Natural killer cell (primary cell): Measurements from ENCODE around the gene RBBP7. TPM values are rescaled to one million over a fixed set of nuclear protein-coding genes. Genes with fewer than 3 reads are reported as not detected.
A peak's percentile ranks its signal among the peaks of the same experiment; 100 is the strongest.

Experiments
- ATAC-seq, 3 donors: fragments of 150-1000 bp in 2 of 3; fragments of 200-7000 bp in 1 of 3; cut with Tn5 transposase; 1 replicate in 1 of 3; 2 replicates in 2 of 3; pipeline ENCODE4 v1.10.0; 2021; ENCODE audit warnings: mild to moderate bottlenecking in 2 of 3, moderate library complexity in 2 of 3
- DNase-seq, 2 donors: peaks; one replicate each; pipeline versions ENCODE4 v3.0.0 to v3.0.0-alpha.2; 2013 to 2021; ENCODE audit warnings: mixed read lengths in 1 of 2
- H3K27ac ChIP-seq: one replicate; pipeline ENCODE4 v1.5.1; 2013; ENCODE audit warnings: mild to moderate bottlenecking, low read length
- H3K27me3 ChIP-seq: one replicate; pipeline ENCODE4 v1.6.1; 2013; ENCODE audit warnings: low read length; ENCODE audit not compliant: control insufficient read depth, insufficient read depth
- H3K36me3 ChIP-seq: one replicate; pipeline ENCODE4 v1.6.1; 2013; ENCODE audit warnings: low read length; ENCODE audit not compliant: control insufficient read depth, insufficient read depth
- H3K4me1 ChIP-seq: one replicate; pipeline ENCODE4 v1.6.1; 2013; ENCODE audit warnings: low read length; ENCODE audit not compliant: control insufficient read depth, insufficient read depth
- H3K4me3 ChIP-seq: one replicate; pipeline ENCODE4 v1.5.1; 2013; ENCODE audit warnings: low read length
- H3K9me3 ChIP-seq: one replicate; pipeline ENCODE4 v1.6.1; 2013; ENCODE audit warnings: low read length; ENCODE audit not compliant: control insufficient read depth, insufficient read depth
- H3K27ac Mint-ChIP-seq, 2 donors: one replicate each; pipeline ENCODE4 v1.8.0; 2022; ENCODE audit warnings: mild to moderate bottlenecking in 2 of 2, mixed read lengths in 2 of 2, moderate library complexity in 1 of 2
- H3K27me3 Mint-ChIP-seq, 2 donors: one replicate each; pipeline ENCODE4 v1.8.0; 2022; ENCODE audit warnings: low read depth in 2 of 2, mixed read lengths in 2 of 2
- H3K36me3 Mint-ChIP-seq: one replicate; pipeline ENCODE4 v1.8.0; 2022; ENCODE audit warnings: mixed read lengths
- H3K4me1 Mint-ChIP-seq, 2 donors: one replicate each; pipeline ENCODE4 v1.8.0; 2022; ENCODE audit warnings: mixed read lengths in 2 of 2
- H3K4me3 Mint-ChIP-seq: one replicate; pipeline ENCODE4 v1.8.0; 2022; ENCODE audit warnings: mild to moderate bottlenecking, moderate library complexity, mixed read lengths
- H3K9me3 Mint-ChIP-seq, 2 donors: one replicate each; pipeline ENCODE4 v1.8.0; 2022; ENCODE audit warnings: mixed read lengths in 2 of 2
- CTCF ChIP-seq: fragments of 200-600 bp; IDR thresholded peaks from one replicate; pipeline ENCODE4 v1.8.0; 2022; ENCODE audit warnings: antibody characterized with exemption
- WGBS: methylation state at CpG from one replicate; pipeline ENCODE4 v1.1.7; 2013; ENCODE audit warnings: missing lambda C conversion rate; ENCODE audit not compliant: insufficient coverage; 5-methylcytosine and 5-hydroxymethylcytosine counted together
- intact Hi-C: fragments of 100-400 bp; cut with micrococcal nuclease; formaldehyde crosslinking; loops from one replicate; pipeline ENCODE4 v1.14.2; 2022
- total RNA-seq, 4 donors: library from RNA; stranded (reverse); fragments of 120-200 nt in 1 of 4; gene quantifications; one replicate each; pipeline versions ENCODE4 v1.2.3 to v1.2.4, GENCODE V29; 2013 to 2022

Gene RBBP7
- total RNA-seq, 3 donors from 2014 or later (not counting 1 experiment from before 2014, with no cell fraction given) = 124 to 170 (median 139) TPM

- peaks cover 4% of the 10 kb centered on the region for H3K4me1 ChIP-seq
- ATAC-seq = no peak
- no peaks in the 10 kb centered on the region for H3K27me3 ChIP-seq
- H3K9me3 ChIP-seq = no peaks in the 10 kb centered on the region
- H3K36me3 Mint-ChIP-seq = peaks cover 14% of the 10 kb centered on the region
- H3K36me3 ChIP-seq = peaks cover 36% of the 10 kb centered on the region
- intact Hi-C loops = no loop called here
- no peak for DNase-seq
- peak overlapping the region in 1 of 2 donors; percentile 29 for H3K27ac Mint-ChIP-seq
- WGBS = 95% methylated on average over 11 of the region's 14 CpGs
- no peak overlapping the region for H3K4me3 Mint-ChIP-seq
- no peak overlapping the region for H3K27ac ChIP-seq
- TF ChIP-seq CTCF = no peak
- no peaks in the 10 kb centered on the region for H3K27me3 Mint-ChIP-seq
- H3K4me3 ChIP-seq = no peak overlapping the region
- peaks cover 8 to 9% of the 10 kb centered on the region in 2 donors for H3K4me1 Mint-ChIP-seq
- no peaks in the 10 kb centered on the region for H3K9me3 Mint-ChIP-seq
Observed at GRCh38 chrX:16839852-16840460, 30.2 kb downstream of the RBBP7 start.

DNA sequence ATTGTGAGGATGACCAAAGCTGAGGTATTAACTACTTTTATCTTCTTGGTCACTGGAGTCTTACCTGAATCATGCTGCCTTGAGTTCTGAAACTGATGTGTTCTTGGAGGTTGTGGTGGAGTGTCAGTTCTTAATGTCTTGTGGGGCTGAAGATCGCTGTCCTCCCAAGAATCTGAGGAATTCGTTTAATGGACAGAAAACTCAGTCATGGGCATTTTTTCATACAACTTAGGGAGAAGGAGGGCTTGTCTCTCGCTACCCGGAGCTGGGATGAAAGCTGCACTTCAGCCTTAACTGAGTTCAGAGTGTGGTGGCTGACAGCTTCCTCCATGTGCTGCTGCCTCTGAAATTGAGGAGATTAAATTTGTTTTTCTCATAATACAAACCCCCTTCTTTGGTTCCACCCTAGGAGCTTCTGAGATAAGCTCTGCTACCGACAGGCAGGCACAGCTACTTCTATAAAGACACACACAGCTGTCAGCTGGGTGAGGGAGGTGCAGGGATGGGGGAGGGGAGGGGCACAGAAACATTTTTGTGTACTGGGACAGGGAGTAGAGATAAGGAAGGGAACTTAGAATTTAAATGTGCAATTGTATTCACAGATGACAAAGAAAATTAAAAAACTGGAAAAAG, 30.8 kb downstream of the RBBP7 start:
- intact Hi-C loops = no loop called here
- Histone ChIP-seq H3K4me1 (peaks cover 4% of the 10 kb centered on the region), H3K4me3 (no peak overlapping the region), H3K27me3 (no peaks in the 10 kb centered on the region), H3K36me3 (peaks cover 34% of the 10 kb centered on the region), H3K27ac (no peak overlapping the region), H3K9me3 (no peaks in the 10 kb centered on the region)
- Mint-ChIP-seq H3K27ac (peak overlapping the region in 1 of 2 donors; percentile 14), H3K9me3 (no peaks in the 10 kb centered on the region), H3K4me1 (peaks cover 8 to 9% of the 10 kb centered on the region in 2 donors), H3K4me3 (no peak overlapping the region), H3K36me3 (peaks cover 16% of the 10 kb centered on the region), H3K27me3 (no peaks in the 10 kb centered on the region)
- DNase-seq = no peak
- 100% methylated on average over 2 of the region's 5 CpGs for WGBS
- ATAC-seq = no peak
- no peak for TF ChIP-seq CTCF

- H3K9me3 ChIP-seq = no peaks in the 10 kb centered on the region
- peaks cover 4% of the 10 kb centered on the region for H3K4me1 ChIP-seq
- DNase-seq = no peak
- H3K27ac Mint-ChIP-seq = no peak overlapping the region
- no peak overlapping the region for H3K4me3 ChIP-seq
- H3K36me3 ChIP-seq = peaks cover 27% of the 10 kb centered on the region
- TF ChIP-seq CTCF = no peak
- no peaks in the 10 kb centered on the region for H3K9me3 Mint-ChIP-seq
- intact Hi-C loops = no loop called here
- WGBS = 96% methylated on average over 7 of the region's 11 CpGs
- H3K4me3 Mint-ChIP-seq = no peak overlapping the region
- no peaks in the 10 kb centered on the region for H3K27me3 ChIP-seq
- peaks cover 8 to 9% of the 10 kb centered on the region in 2 donors for H3K4me1 Mint-ChIP-seq
- H3K36me3 Mint-ChIP-seq = peaks cover 25% of the 10 kb centered on the region
- no peak overlapping the region for H3K27ac ChIP-seq
- no peak for ATAC-seq
- H3K27me3 Mint-ChIP-seq = no peaks in the 10 kb centered on the region
Observed at GRCh38 chrX:16838202-16839066, 31.7 kb downstream of the RBBP7 start.
